ENCODE measurements around the gene RTP3.

RTP3 gene

DNA sequence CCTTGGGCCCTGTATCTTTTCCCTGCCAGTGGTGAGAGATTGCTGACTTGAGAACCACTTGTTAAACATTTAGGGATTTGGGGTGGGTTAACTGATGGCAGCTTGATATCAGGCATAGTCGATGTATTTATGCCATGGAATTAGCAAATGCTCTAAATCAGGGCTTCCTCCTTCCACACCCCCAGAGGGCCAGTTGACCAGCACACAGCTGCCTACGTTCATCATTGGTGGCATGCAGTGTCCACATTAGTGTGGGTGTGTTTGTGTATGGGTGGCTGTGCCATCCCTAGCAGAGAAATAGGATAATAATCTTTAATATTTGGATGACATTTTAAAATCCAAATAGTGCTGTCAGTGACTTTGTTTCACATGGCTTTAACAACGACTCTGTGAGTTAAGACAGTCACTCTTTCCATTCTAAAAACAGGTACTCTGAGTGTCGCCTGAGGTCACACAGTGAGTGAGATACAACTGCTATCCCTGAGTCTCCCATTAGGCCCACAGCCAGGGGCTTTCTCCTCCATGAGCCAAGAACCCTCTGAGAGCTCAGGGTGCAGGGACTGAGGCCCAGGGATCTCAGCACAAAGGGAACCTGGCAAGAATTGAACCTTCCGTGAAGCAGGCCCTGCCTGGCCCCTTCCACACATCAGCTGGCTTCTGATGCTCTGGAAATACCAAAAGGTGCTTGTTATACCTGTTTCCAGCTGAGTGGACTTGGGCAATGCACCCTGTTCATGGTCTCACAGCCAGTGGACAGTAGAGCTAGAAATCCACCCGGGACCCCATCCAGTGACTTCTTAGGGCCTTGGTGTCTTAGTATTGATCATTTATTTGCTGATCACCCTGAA is 28.8 kb upstream of the RTP3 start:
- H3K4me1 ChIP-seq (ENCODE audit: low read length): no peaks in the 10 kb centered on the region
- no peak overlapping the region for H3K4me2 ChIP-seq (ENCODE audit: low read depth, low read length)
- DNase-seq: no peak
- H3K27ac ChIP-seq (ENCODE audit: low read length): no peak overlapping the region
- H3K9ac ChIP-seq (ENCODE audit: low read length): no peak overlapping the region
- H3F3A ChIP-seq (ENCODE audit: insufficient read depth, low read length): no peaks in the 10 kb centered on the region
- H2AFZ ChIP-seq (ENCODE audit: low read length): no peak overlapping the region
- no peaks in the 10 kb centered on the region for H4K20me1 ChIP-seq (ENCODE audit: insufficient read depth, low read length)
- H3K36me3 ChIP-seq (replicated peaks; ENCODE audit: insufficient read depth, low read length): no peaks in the 10 kb centered on the region
- no peaks in the 10 kb centered on the region for H3K9me2 ChIP-seq (replicated peaks; ENCODE audit: insufficient read depth, low read length)
- TF ChIP-seq EZH2phosphoT487 (IDR thresholded peaks at IDR 0.05; ENCODE audit: low read length): no peak
- TF ChIP-seq, protein P1, sequence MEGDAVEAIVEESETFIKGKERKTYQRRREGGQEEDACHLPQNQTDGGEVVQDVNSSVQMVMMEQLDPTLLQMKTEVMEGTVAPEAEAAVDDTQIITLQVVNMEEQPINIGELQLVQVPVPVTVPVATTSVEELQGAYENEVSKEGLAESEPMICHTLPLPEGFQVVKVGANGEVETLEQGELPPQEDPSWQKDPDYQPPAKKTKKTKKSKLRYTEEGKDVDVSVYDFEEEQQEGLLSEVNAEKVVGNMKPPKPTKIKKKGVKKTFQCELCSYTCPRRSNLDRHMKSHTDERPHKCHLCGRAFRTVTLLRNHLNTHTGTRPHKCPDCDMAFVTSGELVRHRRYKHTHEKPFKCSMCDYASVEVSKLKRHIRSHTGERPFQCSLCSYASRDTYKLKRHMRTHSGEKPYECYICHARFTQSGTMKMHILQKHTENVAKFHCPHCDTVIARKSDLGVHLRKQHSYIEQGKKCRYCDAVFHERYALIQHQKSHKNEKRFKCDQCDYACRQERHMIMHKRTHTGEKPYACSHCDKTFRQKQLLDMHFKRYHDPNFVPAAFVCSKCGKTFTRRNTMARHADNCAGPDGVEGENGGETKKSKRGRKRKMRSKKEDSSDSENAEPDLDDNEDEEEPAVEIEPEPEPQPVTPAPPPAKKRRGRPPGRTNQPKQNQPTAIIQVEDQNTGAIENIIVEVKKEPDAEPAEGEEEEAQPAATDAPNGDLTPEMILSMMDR (IDR thresholded peaks at IDR 0.05; ENCODE audit: low read length): no peak
- no peak for TF ChIP-seq EZH2 (optimal IDR thresholded peaks at IDR 0.05; ENCODE audit: low read depth, low read length)
- H3K27me3 ChIP-seq (replicated peaks; ENCODE audit: insufficient read depth, low read length): no peaks in the 10 kb centered on the region
- H3K4me3 ChIP-seq (ENCODE audit: low read length): no peak overlapping the region
- H3K9me3 ChIP-seq (replicated peaks; ENCODE audit: insufficient read depth, low read length): no peaks in the 10 kb centered on the region
- H3K79me2 ChIP-seq (ENCODE audit: low read length): no peaks in the 10 kb centered on the region

DNA sequence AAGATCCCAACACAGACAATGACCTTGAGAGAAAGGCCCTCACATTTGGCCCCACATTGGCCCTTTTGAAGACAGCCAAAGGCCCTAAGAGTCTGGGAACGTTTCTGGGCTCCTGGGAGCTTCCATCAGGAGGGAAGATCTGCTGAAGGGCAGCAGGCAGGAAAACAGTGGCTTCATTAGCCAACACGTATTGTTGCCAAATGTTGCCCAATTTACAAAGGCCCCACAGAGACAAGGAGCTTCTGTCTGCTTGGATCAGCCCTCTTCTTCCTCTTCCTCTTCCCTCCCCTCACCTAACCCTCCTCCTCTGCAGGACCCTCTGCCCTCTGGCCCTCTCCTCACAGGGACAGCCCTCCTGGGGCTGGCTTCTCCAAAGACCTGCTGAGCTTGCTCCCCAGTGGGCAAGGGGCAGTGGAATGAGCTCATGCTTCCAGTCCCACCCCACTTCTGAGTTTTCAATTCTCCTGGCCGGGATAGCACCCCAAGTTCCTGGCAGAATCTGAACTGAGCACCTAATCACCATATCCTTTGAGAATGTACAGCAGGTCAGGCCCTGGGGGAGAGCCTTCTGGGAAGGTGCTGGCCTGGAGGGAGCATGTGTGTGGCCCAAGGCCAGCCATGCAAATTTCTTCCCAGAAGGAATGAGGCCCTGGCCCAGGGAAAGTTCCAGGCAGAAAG is 28.0 kb upstream of the RTP3 start:
- H3K27ac ChIP-seq (ENCODE audit: low read length): no peak overlapping the region
- H3K4me3 ChIP-seq (ENCODE audit: low read length): no peak overlapping the region
- H3F3A ChIP-seq (ENCODE audit: insufficient read depth, low read length): no peaks in the 10 kb centered on the region
- H3K36me3 ChIP-seq (replicated peaks; ENCODE audit: insufficient read depth, low read length): no peaks in the 10 kb centered on the region
- H3K9me3 ChIP-seq (replicated peaks; ENCODE audit: insufficient read depth, low read length): no peaks in the 10 kb centered on the region
- no peaks in the 10 kb centered on the region for H3K27me3 ChIP-seq (replicated peaks; ENCODE audit: insufficient read depth, low read length)
- H2AFZ ChIP-seq (ENCODE audit: low read length): no peak overlapping the region
- no peaks in the 10 kb centered on the region for H3K4me1 ChIP-seq (ENCODE audit: low read length)
- TF ChIP-seq EZH2 (optimal IDR thresholded peaks at IDR 0.05; ENCODE audit: low read depth, low read length) (no peak), EZH2phosphoT487 (IDR thresholded peaks at IDR 0.05; ENCODE audit: low read length) (no peak)
- TF ChIP-seq, protein P1 (IDR thresholded peaks at IDR 0.05; ENCODE audit: low read length): no peak
- DNase-seq: no peak
- no peak overlapping the region for H3K9ac ChIP-seq (ENCODE audit: low read length)
- no peaks in the 10 kb centered on the region for H3K9me2 ChIP-seq (replicated peaks; ENCODE audit: insufficient read depth, low read length)
- H4K20me1 ChIP-seq (ENCODE audit: insufficient read depth, low read length): no peaks in the 10 kb centered on the region
- no peaks in the 10 kb centered on the region for H3K79me2 ChIP-seq (ENCODE audit: low read length)
- H3K4me2 ChIP-seq (ENCODE audit: low read depth, low read length): no peak overlapping the region

DNA sequence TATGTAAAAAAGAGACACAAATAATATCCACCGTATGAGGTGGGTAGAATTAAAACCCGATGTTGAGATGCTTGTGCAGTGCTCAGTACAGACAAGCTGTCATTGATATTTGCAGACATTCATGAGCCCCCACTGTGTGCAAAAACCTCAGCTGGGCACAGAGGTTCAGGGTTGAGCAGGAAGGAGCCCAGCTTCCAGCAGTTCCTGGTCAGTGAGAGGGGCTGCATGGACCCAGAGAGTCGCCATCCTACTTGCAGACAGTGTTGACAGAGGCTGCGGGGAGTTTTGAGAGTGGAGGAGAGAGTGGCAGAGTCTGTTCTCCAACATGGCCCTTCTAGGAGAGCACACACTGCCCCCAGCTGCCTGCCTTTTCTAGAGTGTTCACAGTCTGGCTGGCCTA is 26.9 kb upstream of the RTP3 start:
- H3K79me2 ChIP-seq (ENCODE audit: low read length): no peaks in the 10 kb centered on the region
- H3K9me3 ChIP-seq (replicated peaks; ENCODE audit: insufficient read depth, low read length): no peaks in the 10 kb centered on the region
- no peaks in the 10 kb centered on the region for H4K20me1 ChIP-seq (ENCODE audit: insufficient read depth, low read length)
- no peak overlapping the region for H3K27ac ChIP-seq (ENCODE audit: low read length)
- no peak overlapping the region for H2AFZ ChIP-seq (ENCODE audit: low read length)
- H3K36me3 ChIP-seq (replicated peaks; ENCODE audit: insufficient read depth, low read length): no peaks in the 10 kb centered on the region
- TF ChIP-seq EZH2phosphoT487 (IDR thresholded peaks at IDR 0.05; ENCODE audit: low read length) (no peak), EZH2 (optimal IDR thresholded peaks at IDR 0.05; ENCODE audit: low read depth, low read length) (no peak)
- TF ChIP-seq, protein P1 (IDR thresholded peaks at IDR 0.05; ENCODE audit: low read length): no peak
- DNase-seq: no peak
- no peaks in the 10 kb centered on the region for H3K4me1 ChIP-seq (ENCODE audit: low read length)
- no peak overlapping the region for H3K4me2 ChIP-seq (ENCODE audit: low read depth, low read length)
- no peaks in the 10 kb centered on the region for H3K9me2 ChIP-seq (replicated peaks; ENCODE audit: insufficient read depth, low read length)
- H3F3A ChIP-seq (ENCODE audit: insufficient read depth, low read length): no peaks in the 10 kb centered on the region
- H3K4me3 ChIP-seq (ENCODE audit: low read length): no peak overlapping the region
- no peaks in the 10 kb centered on the region for H3K27me3 ChIP-seq (replicated peaks; ENCODE audit: insufficient read depth, low read length)
- H3K9ac ChIP-seq (ENCODE audit: low read length): no peak overlapping the region

All from MM.1S (cell line).